Esophagus squamous epithelium (tissue), 5 donors: ENCODE measurements around the gene FNBP1. TPM values are rescaled to one million over a fixed set of nuclear protein-coding genes. Genes with fewer than 3 reads are reported as not detected.
A peak's percentile ranks its signal among the peaks of the same experiment; 100 is the strongest.
"Not testable (repeated sequence)": the region's sequence is repeated elsewhere in the genome, so short reads cannot be mapped to it uniquely, and the experiment has no call there.

Source experiments
- DNase-seq: peaks from one replicate; lab custom pipeline; 2025; lab: John Stamatoyannopoulos, UW
- H3K27ac ChIP-seq, 4 donors: fragments of 200-600 bp; sonication (generic); one replicate each; pipeline ENCODE4 v1.5.1; 2016 to 2019; ENCODE audit warnings: mild to moderate bottlenecking in 1 of 4
- H3K27me3 ChIP-seq, 4 donors: fragments of 200-600 bp; sonication (generic); 1 replicate in 3 of 4; 2 replicates in 1 of 4; pipeline versions ENCODE4 v1.5.1 to v1.6.0; 2017 to 2021; ENCODE audit warnings: antibody characterized with exemption in 1 of 4
- H3K36me3 ChIP-seq, 3 donors: fragments of 200-600 bp; sonication (generic); one replicate each; pipeline ENCODE4 v1.5.1; 2016 to 2019
- H3K4me1 ChIP-seq, 3 donors: fragments of 200-600 bp; sonication (generic); one replicate each; pipeline ENCODE4 v1.5.1; 2017 to 2019
- H3K4me3 ChIP-seq, 4 donors: fragments of 200-600 bp; sonication (generic); 1 replicate in 3 of 4; 2 replicates in 1 of 4; pipeline ENCODE4 v1.5.1; 2016 to 2019; ENCODE audit warnings: mild to moderate bottlenecking in 2 of 4, moderate library complexity in 1 of 4
- H3K9me3 ChIP-seq, 3 donors: fragments of 200-600 bp; sonication (generic); one replicate each; pipeline ENCODE4 v1.5.1; 2016 to 2019
- POLR2A ChIP-seq, 4 donors: fragments of 450-650 bp; IDR thresholded peaks; one replicate each; pipeline ENCODE4 v1.6.1; 2017; ENCODE audit warnings: antibody characterized with exemption in 4 of 4, mild to moderate bottlenecking in 4 of 4, moderate library complexity in 3 of 4
- WGBS, 2 donors: methylation state at CpG; one replicate each; pipeline ENCODE4 v1.1.5; 2018; 5-methylcytosine and 5-hydroxymethylcytosine counted together
- intact Hi-C: fragments of 100-400 bp; cut with DNase I; formaldehyde crosslinking; loops from one replicate; pipeline ENCODE4 v1.15.0; 2022
- total RNA-seq, 4 donors: library from RNA; depleted of rRNA; stranded (reverse); fragments of >200 nt; gene quantifications; one replicate each; pipeline ENCODE4 v1.1.0, GENCODE V29; 2016
- TF ChIP-seq, protein P1 (sequence below), 6 experiments: fragments of 450-650 bp in 4 of 6; fragments of 200-600 bp in 2 of 6; sonication (generic) in 2 of 6; IDR thresholded peaks; one replicate each; pipeline ENCODE4 v1.5.1; 2016 to 2019; ENCODE audit warnings: antibody characterized with exemption in 6 of 6, mild to moderate bottlenecking in 4 of 6, moderate library complexity in 4 of 6
- donor health status: DM: yes; HTN: yes; CAD: no.

The FNBP1 gene
- total RNA-seq, 4 donors from 2014 or later: 19.7 to 47.7 (median 26.2) TPM

DNA sequence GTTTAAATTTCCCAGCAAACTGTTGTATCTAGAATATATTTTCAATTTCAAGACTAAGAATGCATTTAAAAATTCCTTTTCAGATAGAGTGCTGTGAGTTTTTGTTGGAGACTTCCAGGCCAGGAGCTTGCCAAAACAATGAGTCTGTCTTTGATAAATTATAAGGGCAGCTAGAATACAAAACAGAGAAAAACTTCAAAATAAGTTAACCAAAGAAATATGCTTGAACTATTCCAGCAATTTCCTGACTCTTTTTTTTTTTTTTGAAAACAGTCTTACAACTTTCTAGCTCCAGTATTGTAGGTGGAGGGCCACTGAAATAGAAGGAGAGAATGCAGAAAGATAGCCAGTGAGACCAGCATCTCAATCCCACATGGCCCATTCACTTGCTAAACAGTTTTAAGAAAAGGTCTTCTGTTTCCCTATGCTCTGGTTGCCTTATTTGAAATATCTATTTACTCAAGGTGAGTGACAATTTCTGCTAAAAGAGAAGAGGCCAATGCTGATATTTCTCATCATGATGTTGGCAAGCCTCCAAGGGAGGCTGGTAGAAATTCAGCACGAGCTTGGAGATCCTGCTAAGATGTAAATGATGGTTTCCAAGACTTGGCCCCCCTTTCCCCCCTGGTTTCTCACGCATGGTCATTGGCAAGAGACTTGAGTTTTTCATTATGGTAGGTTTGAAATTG lies 104.6 kb downstream of the FNBP1 start:
- TF ChIP-seq, protein P1, sequence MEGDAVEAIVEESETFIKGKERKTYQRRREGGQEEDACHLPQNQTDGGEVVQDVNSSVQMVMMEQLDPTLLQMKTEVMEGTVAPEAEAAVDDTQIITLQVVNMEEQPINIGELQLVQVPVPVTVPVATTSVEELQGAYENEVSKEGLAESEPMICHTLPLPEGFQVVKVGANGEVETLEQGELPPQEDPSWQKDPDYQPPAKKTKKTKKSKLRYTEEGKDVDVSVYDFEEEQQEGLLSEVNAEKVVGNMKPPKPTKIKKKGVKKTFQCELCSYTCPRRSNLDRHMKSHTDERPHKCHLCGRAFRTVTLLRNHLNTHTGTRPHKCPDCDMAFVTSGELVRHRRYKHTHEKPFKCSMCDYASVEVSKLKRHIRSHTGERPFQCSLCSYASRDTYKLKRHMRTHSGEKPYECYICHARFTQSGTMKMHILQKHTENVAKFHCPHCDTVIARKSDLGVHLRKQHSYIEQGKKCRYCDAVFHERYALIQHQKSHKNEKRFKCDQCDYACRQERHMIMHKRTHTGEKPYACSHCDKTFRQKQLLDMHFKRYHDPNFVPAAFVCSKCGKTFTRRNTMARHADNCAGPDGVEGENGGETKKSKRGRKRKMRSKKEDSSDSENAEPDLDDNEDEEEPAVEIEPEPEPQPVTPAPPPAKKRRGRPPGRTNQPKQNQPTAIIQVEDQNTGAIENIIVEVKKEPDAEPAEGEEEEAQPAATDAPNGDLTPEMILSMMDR (IDR thresholded peaks at IDR 0.05): no peak
- no peak for TF ChIP-seq POLR2A (IDR thresholded peaks at IDR 0.05)
- intact Hi-C loops: no loop called here
- H3K27ac ChIP-seq: peak overlapping the region; percentile 48 to 81 (median 72)

DNA sequence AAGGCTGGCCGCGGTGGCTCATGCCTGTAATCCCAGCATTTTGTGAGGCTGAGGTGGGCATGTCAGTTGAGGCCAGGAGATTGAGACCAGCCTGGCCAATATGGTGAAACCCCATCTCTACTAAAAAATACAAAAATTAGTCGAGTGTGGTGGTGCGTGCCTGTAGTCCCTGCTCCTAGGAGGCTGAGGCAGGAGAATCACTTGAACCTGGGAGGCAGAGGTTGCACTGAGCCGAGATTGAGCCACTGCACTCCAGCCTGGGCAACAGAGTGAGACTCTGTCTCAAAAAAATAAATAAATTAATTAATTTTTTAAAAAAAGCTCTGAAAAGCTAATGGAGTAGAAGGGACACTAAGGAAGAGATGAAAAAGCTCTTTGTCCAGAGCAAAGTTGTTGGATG lies 105.1 kb downstream of the FNBP1 start:
- DNase-seq, H3K4me3 ChIP-seq, intact Hi-C loops, H3K27me3 ChIP-seq: not testable (repeated sequence)
- WGBS, 2 donors: 84 to 94% methylated on average over 5 of the region's 5 CpGs
- H3K27ac ChIP-seq: peak overlapping the region; percentile 48 to 81 (median 69)
- H3K4me1 ChIP-seq: peaks cover under 1 to 55% (median 26%) of the 10 kb centered on the region in 3 donors
- peaks cover 0 to 20% (median 3%) of the 10 kb centered on the region in 3 donors for H3K36me3 ChIP-seq
- H3K9me3 ChIP-seq: peaks cover 0 to 13% (median 11%) of the 10 kb centered on the region in 3 donors

More for the DNA sequence above, 104.6 kb downstream of the FNBP1 start:
- Histone ChIP-seq H3K4me1 (peaks cover 0 to 50% (median 21%) of the 10 kb centered on the region in 3 donors), H3K4me3 (no peak overlapping the region), H3K36me3 (peaks cover 0 to 26% (median 3%) of the 10 kb centered on the region in 3 donors), H3K27me3 (no peaks in the 10 kb centered on the region), H3K9me3 (peaks cover 0 to 13% (median 11%) of the 10 kb centered on the region in 3 donors)
- no peak for DNase-seq
- 54 to 63% methylated on average over 2 of the region's 2 CpGs for WGBS, 2 donors

DNA sequence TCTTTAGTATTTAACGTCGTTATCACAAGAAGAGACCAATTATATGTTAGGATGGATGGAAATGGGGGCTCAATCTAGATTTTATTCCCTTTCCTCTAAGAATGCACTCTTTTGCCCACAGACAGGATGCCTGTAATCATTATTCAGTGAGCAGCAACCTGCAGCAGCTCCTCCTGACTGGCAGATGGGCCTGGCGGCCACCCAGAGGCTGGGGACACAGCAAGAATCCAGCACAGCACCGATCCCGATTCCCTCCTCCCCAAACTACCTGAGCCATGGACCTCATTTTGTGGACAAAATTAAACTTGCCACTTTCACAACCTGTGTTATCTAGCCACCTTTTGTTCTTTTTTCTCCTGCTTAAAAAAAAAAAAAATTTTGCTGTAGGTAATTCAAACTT lies 106.8 kb downstream of the FNBP1 start:
- Histone ChIP-seq H3K9me3 (peaks cover 0 to under 1% (median 0%) of the 10 kb centered on the region in 3 donors), H3K27me3 (no peaks in the 10 kb centered on the region), H3K4me1 (peaks cover 4 to 72% (median 37%) of the 10 kb centered on the region in 3 donors), H3K4me3 (no peak overlapping the region), H3K27ac (peak overlapping the region in 3 of 4 donors; percentile 35 to 81 (median 79)), H3K36me3 (peaks cover 0 to 4% (median 0%) of the 10 kb centered on the region in 3 donors)
- DNase-seq: no peak
- intact Hi-C loops: no loop called here
- 57 to 75% methylated on average over 5 of the region's 5 CpGs for WGBS, 2 donors
- TF ChIP-seq, protein P1 (IDR thresholded peaks at IDR 0.05): no peak
- TF ChIP-seq POLR2A (IDR thresholded peaks at IDR 0.05): no peak

DNA sequence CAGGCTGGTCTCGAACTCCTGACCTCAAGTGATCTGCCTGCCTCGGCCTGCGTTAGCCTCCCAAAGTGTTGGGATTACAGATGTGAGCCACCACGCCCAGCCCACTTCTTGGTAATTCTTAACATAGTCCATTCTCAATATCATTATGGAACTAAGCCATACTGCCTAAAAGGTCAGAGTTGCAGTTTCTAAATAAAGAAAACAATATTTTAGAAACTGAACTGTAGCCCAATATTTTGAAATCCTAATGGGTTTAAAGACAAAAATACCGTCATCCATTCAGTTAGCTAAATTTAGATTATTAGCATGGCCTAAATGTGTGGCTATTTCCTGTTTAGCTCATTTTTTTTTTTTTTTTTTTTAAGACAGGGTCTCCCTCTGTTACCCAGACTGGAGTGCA lies 108.2 kb downstream of the FNBP1 start:
- Histone ChIP-seq H3K36me3 (no peaks in the 10 kb centered on the region), H3K4me1 (peaks cover 4 to 86% (median 37%) of the 10 kb centered on the region in 3 donors), H3K9me3 (no peaks in the 10 kb centered on the region), H3K27ac (peak overlapping the region; percentile 31 to 81 (median 78)), H3K4me3 (no peak overlapping the region), H3K27me3 (no peaks in the 10 kb centered on the region)
- DNase-seq: no peak
- TF ChIP-seq, protein P1 (IDR thresholded peaks at IDR 0.05): no peak
- no peak for TF ChIP-seq POLR2A (IDR thresholded peaks at IDR 0.05)
- 61 to 80% methylated on average over 5 of the region's 5 CpGs for WGBS, 2 donors
- intact Hi-C loops: no loop called here

DNA sequence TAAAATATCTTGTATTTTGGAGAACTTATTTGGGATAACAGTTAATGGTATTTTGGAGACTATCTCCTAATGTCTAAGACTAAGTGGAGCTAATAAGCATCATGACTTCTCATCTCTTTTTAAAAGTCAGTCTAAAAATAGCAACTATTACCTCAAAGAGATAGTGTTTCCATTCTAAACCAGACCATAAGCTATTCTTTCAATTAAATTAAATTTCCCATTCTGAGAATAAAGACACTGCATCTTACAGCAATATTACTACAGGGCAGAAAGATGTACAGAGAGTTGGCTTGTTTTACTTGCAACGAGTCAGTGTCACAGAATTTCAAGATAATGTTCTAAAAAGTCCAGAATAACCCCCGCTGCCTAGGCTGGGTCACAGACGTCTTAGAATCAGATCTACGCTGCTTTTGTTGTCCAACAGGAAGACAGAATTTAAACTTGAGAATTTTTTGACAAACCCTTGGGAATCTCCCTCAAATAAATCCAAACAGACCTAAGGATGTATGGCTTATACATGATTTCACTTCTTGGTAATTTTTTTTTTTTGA lies 108.9 kb downstream of the FNBP1 start:
- no peak for DNase-seq
- Histone ChIP-seq H3K4me3 (no peak overlapping the region), H3K36me3 (peaks cover 0 to under 1% (median 0%) of the 10 kb centered on the region in 3 donors), H3K9me3 (no peaks in the 10 kb centered on the region), H3K4me1 (peaks cover 4 to 79% (median 37%) of the 10 kb centered on the region in 3 donors), H3K27me3 (no peaks in the 10 kb centered on the region), H3K27ac (peak overlapping the region; percentile 31 to 81 (median 78))
- 74 to 79% methylated on average over 4 of the region's 4 CpGs for WGBS, 2 donors
- TF ChIP-seq POLR2A (IDR thresholded peaks at IDR 0.05): no peak
- TF ChIP-seq, protein P1 (IDR thresholded peaks at IDR 0.05): no peak
- intact Hi-C loops: no loop called here
